ENCODE results near the gene PCSK2.

PCSK2 gene

DNA sequence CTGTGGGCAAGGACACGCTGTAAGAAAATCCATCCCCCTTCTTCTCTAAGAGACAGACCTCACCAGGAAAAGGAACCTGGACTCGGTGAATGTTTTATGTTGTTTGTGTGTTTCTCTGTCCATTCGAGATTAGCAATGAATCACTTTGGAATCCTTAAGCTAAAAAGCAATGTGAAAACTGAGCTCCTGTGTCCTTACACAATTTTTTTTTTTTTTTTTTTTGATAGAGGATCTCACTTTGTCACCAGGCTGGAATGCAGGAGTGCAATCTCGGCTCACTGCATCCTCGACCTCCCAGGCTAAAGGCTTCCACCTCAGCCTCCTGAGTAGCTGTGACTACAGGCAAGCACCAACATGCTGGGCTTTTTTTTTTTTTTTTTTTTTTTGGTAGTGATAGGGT, 272.2 kb downstream of the PCSK2 start:
- H3K4me3 ChIP-seq (ENCODE audit: low read depth in 1 of 2, low read length in 2 of 2), result no peak overlapping the region
- H3K27ac ChIP-seq (ENCODE audit: low read depth, low read length), result no peak overlapping the region
- no peaks in the 10 kb centered on the region for H3K27me3 ChIP-seq (ENCODE audit: control insufficient read depth in 1 of 2, insufficient read depth in 2 of 2, low read length in 2 of 2)
- no peak overlapping the region for H3K9ac ChIP-seq (ENCODE audit: low read depth in 1 of 2, low read length in 2 of 2)
- H3K36me3 ChIP-seq (ENCODE audit: control insufficient read depth in 1 of 2, insufficient read depth in 2 of 2, low read length in 2 of 2), result no peaks in the 10 kb centered on the region
- H3K9me3 ChIP-seq (ENCODE audit: control insufficient read depth in 1 of 2, low read length in 2 of 2), result no peaks in the 10 kb centered on the region
- no peaks in the 10 kb centered on the region for H3K4me1 ChIP-seq (ENCODE audit: control insufficient read depth in 1 of 2, insufficient read depth in 2 of 2, low read length in 2 of 2)

DNA sequence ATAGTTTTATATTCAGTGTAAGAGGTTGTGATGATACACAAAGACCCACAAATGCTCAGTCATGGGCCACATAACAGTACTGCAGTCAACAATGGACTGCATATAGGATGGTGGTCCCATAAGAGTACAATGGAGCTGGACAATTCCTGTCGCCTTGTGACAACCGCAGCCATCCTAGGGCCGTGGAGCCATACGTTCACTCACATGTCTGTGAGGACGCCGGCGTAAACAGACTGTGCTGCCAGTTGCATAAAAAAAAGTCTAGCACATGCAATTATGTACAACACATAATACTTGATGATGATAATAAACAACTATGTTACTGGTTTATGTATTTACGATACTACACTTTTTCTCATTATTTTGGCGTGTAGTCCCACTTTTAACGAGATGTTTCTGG, 273.4 kb downstream of the PCSK2 start:
- H3K36me3 ChIP-seq (ENCODE audit: control insufficient read depth in 1 of 2, insufficient read depth in 2 of 2, low read length in 2 of 2), result no peaks in the 10 kb centered on the region
- no peak overlapping the region for H3K9ac ChIP-seq (ENCODE audit: low read depth in 1 of 2, low read length in 2 of 2)
- H3K27ac ChIP-seq (ENCODE audit: low read depth, low read length), result no peak overlapping the region
- H3K4me1 ChIP-seq (ENCODE audit: control insufficient read depth in 1 of 2, insufficient read depth in 2 of 2, low read length in 2 of 2), result peaks cover 3 to 4% of the 10 kb centered on the region in 2 donors
- H3K4me3 ChIP-seq (ENCODE audit: low read depth in 1 of 2, low read length in 2 of 2), result no peak overlapping the region
- H3K27me3 ChIP-seq (ENCODE audit: control insufficient read depth in 1 of 2, insufficient read depth in 2 of 2, low read length in 2 of 2), result no peaks in the 10 kb centered on the region
- no peaks in the 10 kb centered on the region for H3K9me3 ChIP-seq (ENCODE audit: control insufficient read depth in 1 of 2, low read length in 2 of 2)

DNA sequence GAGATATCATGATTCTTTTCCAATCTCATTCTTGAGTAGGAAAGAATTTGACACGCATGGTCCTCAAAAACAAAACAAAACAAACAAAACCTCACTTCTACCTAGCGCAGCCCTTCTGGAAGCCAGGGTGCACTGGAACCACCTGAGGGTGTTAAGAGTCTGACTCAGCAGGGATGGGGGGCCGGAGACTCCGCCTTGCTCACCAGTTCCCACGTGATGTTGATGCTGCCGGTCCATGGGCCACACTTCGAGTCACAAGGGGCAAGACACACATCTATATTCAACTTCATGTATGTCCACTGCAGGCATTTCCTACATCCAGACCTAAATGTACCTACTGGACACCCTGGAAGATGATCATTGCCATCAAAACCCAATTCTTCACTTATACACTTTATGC, 274.0 kb downstream of the PCSK2 start:
- H3K4me1 ChIP-seq (ENCODE audit: control insufficient read depth in 1 of 2, insufficient read depth in 2 of 2, low read length in 2 of 2), result peaks cover 3 to 9% of the 10 kb centered on the region in 2 donors
- H3K9ac ChIP-seq (ENCODE audit: low read depth in 1 of 2, low read length in 2 of 2), result no peak overlapping the region
- H3K27me3 ChIP-seq (ENCODE audit: control insufficient read depth in 1 of 2, insufficient read depth in 2 of 2, low read length in 2 of 2), result no peaks in the 10 kb centered on the region
- no peak overlapping the region for H3K27ac ChIP-seq (ENCODE audit: low read depth, low read length)
- H3K36me3 ChIP-seq (ENCODE audit: control insufficient read depth in 1 of 2, insufficient read depth in 2 of 2, low read length in 2 of 2), result no peaks in the 10 kb centered on the region
- no peaks in the 10 kb centered on the region for H3K9me3 ChIP-seq (ENCODE audit: control insufficient read depth in 1 of 2, low read length in 2 of 2)
- no peak overlapping the region for H3K4me3 ChIP-seq (ENCODE audit: low read depth in 1 of 2, low read length in 2 of 2)

DNA sequence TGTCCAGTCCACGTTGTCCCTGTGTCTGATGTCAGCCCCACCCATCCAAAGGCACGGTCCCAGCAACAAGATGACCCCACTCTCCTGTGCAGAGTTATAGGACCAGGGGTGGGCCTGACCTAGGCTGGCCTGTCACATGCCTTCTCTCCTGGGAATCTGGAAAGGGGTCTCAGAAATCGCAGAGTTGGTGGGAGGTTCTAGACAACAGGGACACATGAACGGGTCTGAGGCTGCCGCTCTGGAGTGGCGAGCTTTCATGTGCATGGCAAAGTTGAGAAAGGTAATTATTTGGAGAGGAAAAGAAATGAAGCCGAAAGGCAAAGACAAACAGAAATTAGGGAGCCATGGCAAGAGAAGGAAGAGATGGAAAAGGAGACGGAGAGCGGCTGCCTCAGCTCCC, 274.9 kb downstream of the PCSK2 start:
- H3K27ac ChIP-seq (ENCODE audit: low read depth, low read length), result no peak overlapping the region
- no peak overlapping the region for H3K9ac ChIP-seq (ENCODE audit: low read depth in 1 of 2, low read length in 2 of 2)

DNA sequence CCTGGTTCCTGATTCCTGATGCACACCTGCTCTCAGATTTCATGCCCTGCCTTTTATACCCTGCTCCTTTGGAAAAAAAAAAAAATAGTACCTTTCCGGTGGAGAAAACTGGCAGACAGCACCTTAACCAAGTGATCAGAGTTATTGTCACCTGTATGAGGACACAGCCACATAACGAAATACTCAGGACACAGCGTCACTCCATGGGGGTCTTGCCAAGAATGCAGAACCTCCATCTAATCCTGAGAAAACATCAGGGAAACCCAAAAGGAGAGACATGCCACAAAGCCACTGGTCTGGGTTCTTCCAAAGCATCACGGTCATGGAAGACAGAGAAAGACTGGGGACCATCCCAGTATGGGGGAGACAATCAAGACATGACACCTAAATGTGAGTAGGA, 275.3 kb downstream of the PCSK2 start:
- peaks cover 3 to 9% of the 10 kb centered on the region in 2 donors for H3K4me1 ChIP-seq (ENCODE audit: control insufficient read depth in 1 of 2, insufficient read depth in 2 of 2, low read length in 2 of 2)
- no peaks in the 10 kb centered on the region for H3K9me3 ChIP-seq (ENCODE audit: control insufficient read depth in 1 of 2, low read length in 2 of 2)
- H3K36me3 ChIP-seq (ENCODE audit: control insufficient read depth in 1 of 2, insufficient read depth in 2 of 2, low read length in 2 of 2), result no peaks in the 10 kb centered on the region
- H3K9ac ChIP-seq (ENCODE audit: low read depth in 1 of 2, low read length in 2 of 2), result no peak overlapping the region
- H3K4me3 ChIP-seq (ENCODE audit: low read depth in 1 of 2, low read length in 2 of 2), result no peak overlapping the region
- no peak overlapping the region for H3K27ac ChIP-seq (ENCODE audit: low read depth, low read length)
- no peaks in the 10 kb centered on the region for H3K27me3 ChIP-seq (ENCODE audit: control insufficient read depth in 1 of 2, insufficient read depth in 2 of 2, low read length in 2 of 2)

More for the DNA sequence above, 274.9 kb downstream of the PCSK2 start:
- Histone ChIP-seq H3K9me3 (ENCODE audit: control insufficient read depth in 1 of 2, low read length in 2 of 2) (no peaks in the 10 kb centered on the region), H3K36me3 (ENCODE audit: control insufficient read depth in 1 of 2, insufficient read depth in 2 of 2, low read length in 2 of 2) (no peaks in the 10 kb centered on the region), H3K27me3 (ENCODE audit: control insufficient read depth in 1 of 2, insufficient read depth in 2 of 2, low read length in 2 of 2) (no peaks in the 10 kb centered on the region), H3K4me3 (ENCODE audit: low read depth in 1 of 2, low read length in 2 of 2) (no peak overlapping the region), H3K4me1 (ENCODE audit: control insufficient read depth in 1 of 2, insufficient read depth in 2 of 2, low read length in 2 of 2) (peaks cover 3 to 9% of the 10 kb centered on the region in 2 donors)

DNA sequence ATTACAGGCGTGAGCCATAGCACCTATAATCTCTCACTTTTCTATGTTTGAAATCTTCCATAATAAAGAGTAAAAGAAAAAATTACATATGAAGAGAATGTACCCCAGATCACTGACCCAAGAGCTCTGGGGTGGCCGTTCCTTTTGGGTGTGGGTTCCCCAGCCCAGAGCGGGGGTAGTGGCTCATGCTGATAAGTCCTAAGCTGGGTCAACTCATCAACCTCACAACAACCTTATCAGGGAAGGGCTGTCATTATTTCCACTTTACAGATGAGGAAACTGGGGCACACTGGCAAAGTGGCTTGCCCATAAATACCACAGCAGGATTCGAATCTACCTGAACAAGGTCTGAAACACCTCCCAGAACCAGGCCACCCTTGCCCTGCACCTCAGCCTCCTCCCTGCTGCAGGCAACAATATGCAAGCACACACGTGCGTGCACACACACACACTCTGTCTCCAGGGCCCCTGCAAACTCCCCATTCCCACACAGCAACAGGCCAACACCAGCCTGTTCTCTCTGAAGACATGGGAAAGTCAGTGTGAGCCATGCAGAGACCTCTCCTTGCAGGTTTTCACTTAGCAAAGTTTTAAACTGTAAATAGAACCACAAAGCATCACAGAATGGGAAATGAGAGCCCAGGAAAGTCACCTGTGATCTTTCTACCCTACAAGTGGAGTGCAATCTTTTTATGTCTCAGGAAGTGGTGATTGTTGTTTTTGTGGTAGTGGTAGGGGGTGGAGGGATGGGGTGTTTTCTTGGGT, 276.6 kb downstream of the PCSK2 start:
- no peak overlapping the region for H3K9ac ChIP-seq (ENCODE audit: low read depth in 1 of 2, low read length in 2 of 2)
- no peak overlapping the region for H3K4me3 ChIP-seq (ENCODE audit: low read depth in 1 of 2, low read length in 2 of 2)
- H3K9me3 ChIP-seq (ENCODE audit: control insufficient read depth in 1 of 2, low read length in 2 of 2), result no peaks in the 10 kb centered on the region
- no peaks in the 10 kb centered on the region for H3K27me3 ChIP-seq (ENCODE audit: control insufficient read depth in 1 of 2, insufficient read depth in 2 of 2, low read length in 2 of 2)
- H3K4me1 ChIP-seq (ENCODE audit: control insufficient read depth in 1 of 2, insufficient read depth in 2 of 2, low read length in 2 of 2), result peaks cover 3 to 9% of the 10 kb centered on the region in 2 donors
- no peaks in the 10 kb centered on the region for H3K36me3 ChIP-seq (ENCODE audit: control insufficient read depth in 1 of 2, insufficient read depth in 2 of 2, low read length in 2 of 2)
- no peak overlapping the region for H3K27ac ChIP-seq (ENCODE audit: low read depth, low read length)

DNA sequence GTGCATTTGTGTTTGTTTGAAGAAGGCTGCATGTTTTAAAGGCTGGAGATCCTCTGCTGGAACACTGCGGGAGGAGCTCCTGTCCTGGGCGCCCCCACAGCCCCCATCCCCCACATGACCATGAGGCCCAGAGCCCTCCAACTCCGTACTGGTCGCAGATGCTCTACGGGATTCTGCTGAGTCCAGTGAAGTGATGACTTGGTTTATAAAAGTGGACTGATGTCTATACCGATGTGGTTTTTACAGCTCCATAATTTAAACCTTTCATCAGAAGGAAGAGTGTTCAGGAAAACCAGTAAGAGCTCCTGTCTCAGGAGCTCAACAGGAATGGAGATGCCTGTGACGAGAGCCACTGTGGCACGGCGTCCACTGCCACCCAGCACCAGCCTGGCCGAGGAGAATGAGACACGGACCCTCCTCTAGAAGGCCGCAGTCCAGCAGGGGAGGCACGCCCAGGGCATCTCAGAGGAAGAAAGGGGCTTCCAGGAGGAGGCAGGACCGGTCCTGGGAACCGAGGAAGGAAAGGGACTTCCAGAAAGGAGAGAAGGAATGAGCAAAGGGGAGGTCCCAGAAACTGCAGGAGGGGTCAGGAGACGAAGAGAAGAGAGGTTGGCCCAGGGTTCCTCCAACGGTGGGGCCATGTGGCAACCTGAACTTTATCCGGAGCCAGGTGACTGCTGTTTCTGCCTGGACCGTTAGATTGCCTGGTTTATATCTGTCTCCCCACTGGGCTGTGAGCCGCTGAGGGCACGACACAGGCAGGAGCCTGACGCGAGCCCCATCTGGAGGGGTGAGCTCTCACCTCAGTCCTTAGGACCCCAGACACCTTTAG, 277.4 kb downstream of the PCSK2 start:
- H3K27ac ChIP-seq (ENCODE audit: low read depth, low read length), result no peak overlapping the region
- no peak overlapping the region for H3K9ac ChIP-seq (ENCODE audit: low read depth in 1 of 2, low read length in 2 of 2)
- H3K4me3 ChIP-seq (ENCODE audit: low read depth in 1 of 2, low read length in 2 of 2), result peak overlapping the region in 1 of 2 donors; percentile 72

DNA sequence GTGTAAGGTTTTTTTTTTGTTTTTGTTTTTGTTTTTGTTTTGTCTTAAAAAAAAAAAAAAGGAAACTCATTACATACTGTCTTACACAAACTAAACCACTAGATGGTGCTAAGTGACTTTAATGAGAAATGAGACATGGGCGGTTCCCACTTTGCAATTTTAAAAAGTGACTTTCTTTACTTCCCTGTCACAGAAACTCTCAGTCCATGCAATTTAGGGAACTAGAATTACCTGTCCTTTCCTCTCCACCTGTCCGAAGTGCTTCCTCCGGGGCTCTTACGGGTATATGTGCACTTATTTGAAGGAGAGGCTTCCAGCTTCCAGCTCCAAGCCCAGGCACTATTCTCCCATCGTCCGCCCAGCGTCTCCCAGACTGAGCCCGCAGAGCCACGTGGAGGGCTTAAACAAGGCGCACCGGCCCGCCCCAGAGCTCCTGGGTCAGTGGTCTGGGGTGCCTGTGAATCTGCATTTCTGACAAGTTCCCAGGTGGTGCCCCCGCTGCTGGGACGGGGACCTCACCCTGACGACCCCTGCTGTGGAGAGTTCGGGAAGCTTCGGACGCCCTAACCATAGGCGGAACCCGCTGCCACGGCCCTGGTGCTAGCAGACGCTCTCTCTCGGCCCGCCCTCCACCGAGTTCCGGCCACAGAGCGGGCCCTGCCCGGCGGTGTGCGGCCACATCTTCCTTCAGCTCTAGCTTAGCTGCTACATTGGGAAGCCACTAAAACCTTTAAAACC, 278.2 kb downstream of the PCSK2 start:
- H3K27me3 ChIP-seq (ENCODE audit: control insufficient read depth in 1 of 2, insufficient read depth in 2 of 2, low read length in 2 of 2), result no peaks in the 10 kb centered on the region
- peak overlapping the region in 1 of 2 donors; percentile 63 for H3K9ac ChIP-seq (ENCODE audit: low read depth in 1 of 2, low read length in 2 of 2)
- H3K4me3 ChIP-seq (ENCODE audit: low read depth in 1 of 2, low read length in 2 of 2), result peak overlapping the region; percentile 71 to 72
- no peaks in the 10 kb centered on the region for H3K9me3 ChIP-seq (ENCODE audit: control insufficient read depth in 1 of 2, low read length in 2 of 2)
- H3K4me1 ChIP-seq (ENCODE audit: control insufficient read depth in 1 of 2, insufficient read depth in 2 of 2, low read length in 2 of 2), result peaks cover 3 to 9% of the 10 kb centered on the region in 2 donors
- no peak overlapping the region for H3K27ac ChIP-seq (ENCODE audit: low read depth, low read length)
- no peaks in the 10 kb centered on the region for H3K36me3 ChIP-seq (ENCODE audit: control insufficient read depth in 1 of 2, insufficient read depth in 2 of 2, low read length in 2 of 2)

More for the DNA sequence above, 277.4 kb downstream of the PCSK2 start:
- H3K4me1 ChIP-seq (ENCODE audit: control insufficient read depth in 1 of 2, insufficient read depth in 2 of 2, low read length in 2 of 2), result peaks cover 3 to 9% of the 10 kb centered on the region in 2 donors
- H3K36me3 ChIP-seq (ENCODE audit: control insufficient read depth in 1 of 2, insufficient read depth in 2 of 2, low read length in 2 of 2), result no peaks in the 10 kb centered on the region
- no peaks in the 10 kb centered on the region for H3K27me3 ChIP-seq (ENCODE audit: control insufficient read depth in 1 of 2, insufficient read depth in 2 of 2, low read length in 2 of 2)
- no peaks in the 10 kb centered on the region for H3K9me3 ChIP-seq (ENCODE audit: control insufficient read depth in 1 of 2, low read length in 2 of 2)

DNA sequence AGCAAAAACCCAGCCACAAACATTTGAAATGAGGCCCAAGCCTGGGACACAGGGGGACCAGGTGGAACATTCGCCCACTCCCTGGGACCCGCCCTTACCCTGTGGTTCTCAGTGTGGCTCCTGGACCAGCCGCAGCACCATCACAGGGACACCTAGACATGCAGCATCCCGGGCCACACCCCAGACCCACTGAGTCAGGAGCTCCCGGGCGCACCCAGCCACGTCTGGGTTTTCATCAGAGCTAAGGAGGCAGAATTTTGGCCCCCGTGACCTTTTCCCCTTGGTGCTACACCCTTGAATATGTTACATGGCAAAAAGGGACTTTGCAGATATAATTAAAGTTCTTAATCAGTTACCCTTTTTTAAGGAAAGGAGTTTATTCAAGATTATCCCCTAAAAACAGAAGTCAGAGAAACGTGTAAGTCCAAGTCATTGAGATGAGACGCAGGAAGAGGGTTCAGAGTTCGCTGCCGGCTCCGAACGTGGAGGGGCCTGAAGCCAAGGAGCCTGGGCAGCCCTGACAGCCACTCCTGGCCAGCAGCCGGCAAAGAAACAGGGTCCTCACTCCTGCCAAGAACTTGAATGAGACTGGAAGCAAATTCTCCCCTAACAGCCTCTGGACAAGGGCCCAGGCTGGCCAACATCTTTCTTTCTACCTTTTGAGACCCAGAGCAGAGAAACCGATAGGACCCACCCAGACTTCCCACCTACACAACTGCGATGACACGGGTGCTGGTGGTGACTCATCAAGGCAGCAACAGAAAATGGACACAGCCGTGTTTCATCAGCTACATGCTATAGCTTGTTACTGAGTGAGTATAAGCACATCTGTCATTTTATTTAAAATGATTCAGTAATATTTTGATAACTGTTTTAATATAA, 279.0 kb downstream of the PCSK2 start:
- H3K9ac ChIP-seq (ENCODE audit: low read depth in 1 of 2, low read length in 2 of 2), result no peak overlapping the region
- no peaks in the 10 kb centered on the region for H3K36me3 ChIP-seq (ENCODE audit: control insufficient read depth in 1 of 2, insufficient read depth in 2 of 2, low read length in 2 of 2)
- no peaks in the 10 kb centered on the region for H3K27me3 ChIP-seq (ENCODE audit: control insufficient read depth in 1 of 2, insufficient read depth in 2 of 2, low read length in 2 of 2)
- no peaks in the 10 kb centered on the region for H3K9me3 ChIP-seq (ENCODE audit: control insufficient read depth in 1 of 2, low read length in 2 of 2)
- peak overlapping the region; percentile 71 to 72 for H3K4me3 ChIP-seq (ENCODE audit: low read depth in 1 of 2, low read length in 2 of 2)
- no peak overlapping the region for H3K27ac ChIP-seq (ENCODE audit: low read depth, low read length)
- H3K4me1 ChIP-seq (ENCODE audit: control insufficient read depth in 1 of 2, insufficient read depth in 2 of 2, low read length in 2 of 2), result peaks cover 3 to 9% of the 10 kb centered on the region in 2 donors
